Central memory CD4-positive, alpha-beta T cell (primary cell): ENCODE data around the gene RFX4.
"Not testable (repeated sequence)": the region's sequence is repeated elsewhere in the genome, so short reads cannot be mapped to it uniquely, and the experiment has no call there.

ENCODE experiments used
- DNase-seq: peaks from one replicate; pipeline ENCODE4 v3.0.0; 2022

RFX4 gene

DNA sequence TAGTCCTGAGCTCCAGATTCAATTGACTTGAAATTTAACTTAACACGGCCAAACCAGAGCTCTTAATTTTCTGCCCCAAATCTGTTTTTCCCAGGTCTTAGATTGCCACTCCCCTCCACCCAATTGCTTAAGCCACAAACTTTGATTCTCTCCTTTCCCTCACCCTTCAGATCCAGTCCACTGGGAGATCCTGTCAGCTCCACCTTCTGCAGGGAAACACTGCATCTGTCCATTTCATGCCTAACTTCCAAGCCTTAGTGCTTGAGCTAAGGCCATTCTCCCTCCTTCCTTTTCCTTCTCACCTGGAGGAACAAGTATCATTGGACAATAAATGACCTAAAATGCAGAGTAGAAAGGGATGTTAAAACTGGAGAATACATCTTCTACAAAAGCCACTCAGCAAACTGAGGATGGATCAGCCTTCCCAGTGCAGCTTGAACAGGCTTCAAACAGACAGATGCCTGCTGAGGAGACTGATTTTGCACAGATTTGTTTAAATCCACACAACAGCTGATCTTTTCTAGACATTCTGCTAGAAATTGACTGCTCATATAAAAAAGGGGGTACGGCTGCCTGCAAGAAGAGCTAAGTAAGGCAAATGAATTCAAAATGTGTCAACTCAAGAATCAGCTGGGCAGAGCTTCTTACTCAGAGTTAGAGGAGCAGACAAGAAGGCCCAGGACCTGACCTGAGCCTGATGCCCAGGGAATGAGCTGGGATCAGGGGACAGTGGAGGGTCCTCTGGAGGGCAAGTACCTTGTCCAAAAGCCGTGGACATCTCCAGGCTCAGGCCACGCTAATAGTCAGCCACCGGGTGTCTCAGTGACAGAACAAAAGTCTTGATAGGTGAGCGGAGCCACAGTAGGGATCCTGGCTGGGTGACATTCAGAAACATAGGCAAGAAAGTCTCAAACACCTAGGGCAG is 110.4 kb downstream of the RFX4 start:
- DNase-seq = no peak

DNA sequence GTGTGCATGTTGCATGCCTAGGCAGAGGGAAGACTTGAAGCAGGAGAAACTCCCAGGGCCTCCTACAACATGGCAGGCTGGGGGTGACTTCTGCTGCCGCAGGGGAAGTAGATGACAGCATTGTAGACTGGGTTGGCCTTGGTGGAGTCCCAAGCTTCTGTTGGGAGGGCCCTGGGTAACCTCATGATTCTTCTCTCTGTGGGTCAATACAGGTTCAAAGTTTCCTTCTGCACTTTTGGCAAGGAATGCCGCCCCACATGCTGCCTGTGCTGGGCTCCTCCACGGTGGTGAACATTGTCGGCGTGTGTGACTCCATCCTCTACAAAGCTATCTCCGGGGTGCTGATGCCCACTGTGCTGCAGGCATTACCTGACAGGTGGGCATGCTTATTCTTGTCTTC is 113.3 kb downstream of the RFX4 start:
- DNase-seq = no peak

DNA sequence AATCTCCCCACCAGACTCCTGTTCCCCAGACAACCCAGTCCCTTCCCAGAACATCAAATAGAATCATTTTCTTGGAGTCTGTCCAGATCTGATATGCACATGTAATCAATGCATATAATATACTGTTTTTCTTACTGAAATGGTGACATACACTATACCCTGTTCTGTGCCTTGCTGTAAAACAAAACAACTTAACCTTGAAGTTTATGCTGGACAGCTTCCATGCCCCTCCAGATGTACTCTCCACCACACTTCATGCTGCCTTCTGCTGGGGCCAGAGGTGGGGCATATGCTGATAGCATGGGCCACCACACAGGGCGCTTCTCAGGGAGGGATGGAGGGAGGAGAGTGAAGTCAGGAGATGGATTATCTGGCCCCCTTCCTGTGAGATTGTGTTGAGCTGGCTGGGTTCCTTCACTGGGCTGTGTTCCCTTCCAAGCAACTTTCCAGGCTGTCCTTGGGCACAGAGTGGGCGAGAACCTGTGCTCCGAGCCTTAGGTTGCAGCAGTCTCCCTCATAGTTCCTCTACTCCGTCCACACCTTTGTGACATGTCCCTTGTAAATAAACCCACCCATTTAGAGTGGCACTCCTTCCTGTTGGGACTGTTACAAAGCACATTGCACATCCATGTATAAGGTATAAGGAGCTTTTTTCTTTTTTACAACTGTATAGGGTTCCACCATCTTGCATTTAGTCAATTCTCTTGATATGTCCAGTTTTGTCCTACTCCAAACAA is 114.0 kb downstream of the RFX4 start:
- DNase-seq = no peak

DNA sequence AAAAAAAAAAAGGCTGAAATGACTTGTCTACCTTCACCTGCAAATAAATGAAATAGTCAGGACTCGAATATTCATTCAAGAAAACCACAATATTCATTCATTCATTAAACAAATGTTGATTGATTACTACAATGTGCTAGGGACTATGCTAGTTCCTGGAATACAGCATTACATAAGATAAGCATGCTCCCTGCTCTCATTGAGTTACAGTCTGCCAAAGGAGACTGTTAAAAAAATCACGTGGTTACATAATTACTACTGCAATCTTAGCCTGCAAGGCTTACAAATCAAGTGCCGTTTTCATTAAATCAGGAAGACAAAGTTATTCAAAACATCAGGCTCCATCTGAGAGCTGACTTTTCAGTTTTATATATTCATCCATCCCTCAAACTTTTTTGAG is 121.3 kb downstream of the RFX4 start:
- no peak for DNase-seq

DNA sequence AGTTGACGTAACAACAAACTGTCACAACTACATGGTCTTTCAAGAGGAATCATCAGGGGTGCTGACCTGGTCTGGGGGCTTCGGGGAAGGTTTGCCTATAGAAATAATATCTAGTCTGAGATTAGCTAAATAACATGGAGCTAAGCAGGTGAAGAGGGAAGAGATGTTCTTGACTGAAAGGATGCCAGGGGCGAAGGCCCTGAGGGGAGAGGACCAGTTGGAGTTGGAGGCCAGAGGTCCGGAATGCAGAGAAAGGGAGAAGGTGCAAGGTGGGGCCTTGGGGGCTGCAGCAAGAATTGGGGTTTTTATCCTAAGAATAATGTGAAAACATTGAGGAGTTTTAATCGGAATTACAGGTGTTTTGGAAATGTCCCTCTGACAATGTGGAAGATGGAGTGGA is 123.2 kb downstream of the RFX4 start:
- DNase-seq = no peak

DNA sequence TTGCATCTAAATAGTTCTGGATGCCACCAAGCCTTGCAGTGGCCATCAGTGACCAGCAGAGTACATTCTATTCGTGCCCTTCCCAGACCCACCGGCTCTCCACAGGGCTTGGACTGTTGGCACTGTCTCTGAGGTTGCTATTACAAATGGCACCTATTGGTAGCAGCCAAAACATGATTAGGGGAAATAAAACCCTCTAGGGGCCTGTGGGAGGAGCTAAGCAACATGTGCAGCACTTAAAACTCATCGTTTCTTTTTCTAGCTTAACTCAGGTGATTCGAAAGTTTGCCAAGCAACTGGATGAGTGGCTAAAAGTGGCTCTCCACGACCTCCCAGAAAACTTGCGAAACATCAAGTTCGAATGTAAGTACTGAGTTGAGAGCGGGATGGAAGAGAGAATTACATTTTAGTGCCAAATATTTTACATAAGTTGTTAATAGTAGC is 126.3 kb downstream of the RFX4 start:
- no peak for DNase-seq

DNA sequence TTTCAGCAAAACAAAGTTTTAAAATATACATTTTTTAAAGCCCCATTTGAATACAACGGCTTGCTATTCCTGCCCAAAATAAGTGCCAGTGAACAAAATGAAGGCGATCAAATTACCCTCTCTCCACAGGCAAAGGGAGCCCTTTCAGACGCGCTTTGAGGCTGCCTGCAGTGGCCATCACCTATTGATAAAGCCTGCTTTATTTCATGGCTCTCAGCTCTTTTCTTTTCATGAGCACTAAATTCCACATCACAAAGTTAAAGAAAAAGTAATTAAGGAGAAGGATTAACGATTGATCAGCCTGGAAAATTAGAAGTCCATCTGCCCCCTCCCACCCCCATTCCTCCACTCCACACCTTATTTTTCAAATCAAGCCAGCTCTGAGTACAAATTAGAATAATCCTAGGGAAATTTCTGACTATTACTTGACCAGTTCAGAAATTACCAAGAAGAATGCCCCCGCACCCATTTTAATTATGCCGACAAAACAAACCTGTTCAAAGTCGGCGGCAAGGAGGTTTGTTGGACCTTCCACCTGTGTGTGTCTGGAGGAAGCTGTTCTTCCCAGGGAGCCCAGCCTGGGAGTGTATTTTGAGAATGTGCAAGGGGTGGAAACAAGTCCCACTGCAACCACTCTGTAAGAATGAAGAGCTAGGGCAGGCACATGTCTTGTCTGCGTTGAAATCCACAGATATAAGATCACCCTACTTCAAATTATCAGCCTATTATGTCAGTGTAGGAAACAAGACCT is 127.5 kb downstream of the RFX4 start:
- DNase-seq = no peak

DNA sequence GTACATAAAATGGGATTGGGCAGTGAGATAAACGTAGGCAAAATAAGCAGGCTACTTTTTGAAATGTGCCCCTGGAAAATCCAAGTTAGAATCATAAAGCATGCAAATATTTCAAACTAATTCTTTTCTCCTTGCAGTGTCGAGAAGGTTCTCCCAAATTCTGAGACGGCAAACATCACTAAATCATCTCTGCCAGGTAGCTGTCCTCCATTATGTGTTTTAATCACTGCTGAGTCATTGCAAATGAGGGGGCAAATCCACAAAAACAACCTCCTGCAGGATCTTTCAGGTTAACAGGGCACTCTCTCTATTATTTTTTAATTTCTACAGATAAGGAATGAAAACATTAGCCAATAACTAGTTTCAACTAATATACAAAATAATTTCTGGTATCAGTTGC is 128.5 kb downstream of the RFX4 start:
- DNase-seq = no peak

DNA sequence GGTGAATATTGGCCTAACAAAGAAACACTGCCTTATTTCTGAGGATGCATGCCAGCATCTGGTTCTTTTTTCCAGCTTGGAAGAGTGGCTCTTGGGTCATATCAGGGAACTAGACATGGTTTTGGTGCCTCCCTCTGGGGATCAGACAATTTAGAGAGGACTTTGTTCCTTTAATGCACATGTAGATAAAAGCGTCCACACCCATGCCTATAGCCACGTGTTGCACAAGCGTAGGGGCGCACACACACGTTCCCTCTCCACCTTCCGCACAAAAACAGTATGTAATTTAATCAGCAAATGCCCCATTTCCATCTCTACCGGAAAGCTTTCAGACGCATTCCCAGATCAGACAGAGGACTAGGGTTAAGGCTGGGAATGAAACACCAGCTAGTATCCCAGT is 130.0 kb downstream of the RFX4 start:
- no peak for DNase-seq

DNA sequence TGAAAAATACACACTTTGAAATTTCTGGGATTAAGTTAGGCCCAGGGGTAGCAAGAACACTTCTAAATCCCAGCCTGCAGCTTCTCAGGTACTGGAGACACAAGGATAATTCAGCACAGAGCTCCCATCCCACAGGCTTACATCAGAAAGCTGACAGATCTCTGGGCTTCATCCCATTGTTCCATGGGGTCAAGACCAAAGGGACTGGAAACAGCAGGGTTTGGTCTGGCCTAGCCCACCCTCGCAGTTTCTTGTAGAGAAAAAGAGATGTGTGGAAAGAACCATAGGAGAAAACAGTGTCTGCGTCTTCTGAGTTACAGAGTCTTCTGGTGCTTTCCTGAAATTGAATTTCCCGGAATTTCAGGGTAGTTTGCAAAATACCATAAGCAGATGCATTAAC is 132.1 kb downstream of the RFX4 start:
- DNase-seq = no peak

DNA sequence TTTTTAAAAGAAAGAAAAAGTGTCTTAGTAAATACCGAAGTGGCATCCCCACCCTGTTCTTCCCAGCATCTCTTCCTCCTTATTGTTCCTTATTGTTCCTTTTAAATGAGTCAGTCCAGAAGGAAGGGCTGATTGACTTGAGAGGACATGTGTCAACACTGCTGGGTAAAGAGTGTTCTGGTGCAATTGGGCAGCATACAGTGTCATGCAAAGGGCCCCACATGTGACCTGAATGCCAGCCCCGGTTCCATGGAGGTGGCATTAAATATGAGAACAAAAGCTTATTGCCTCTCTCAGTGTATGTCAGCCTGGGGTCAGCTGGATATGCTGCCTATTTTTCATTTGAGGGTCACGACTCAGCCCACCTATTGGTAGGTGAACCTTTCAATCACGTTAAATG is 132.8 kb downstream of the RFX4 start:
- DNase-seq = no peak

DNA sequence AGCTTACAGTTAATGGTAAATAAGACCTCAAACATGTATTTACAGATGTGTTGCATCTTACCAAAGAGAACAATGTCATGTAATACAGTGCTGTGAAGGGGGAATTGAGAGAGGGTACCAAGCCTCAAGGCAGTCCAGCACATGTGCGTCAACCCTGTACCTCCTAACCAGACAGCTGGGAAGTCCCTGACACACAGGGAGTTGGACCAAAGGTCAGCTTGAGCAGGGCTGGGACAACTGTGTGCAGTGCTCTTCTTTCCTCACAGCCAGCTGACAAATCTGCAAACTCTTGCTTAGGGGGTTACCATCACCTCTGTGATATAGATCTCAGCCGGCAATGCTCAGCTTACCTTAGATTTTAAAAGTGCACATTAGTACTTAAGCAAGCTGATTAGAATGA is 134.9 kb downstream of the RFX4 start:
- no peak for DNase-seq

DNA sequence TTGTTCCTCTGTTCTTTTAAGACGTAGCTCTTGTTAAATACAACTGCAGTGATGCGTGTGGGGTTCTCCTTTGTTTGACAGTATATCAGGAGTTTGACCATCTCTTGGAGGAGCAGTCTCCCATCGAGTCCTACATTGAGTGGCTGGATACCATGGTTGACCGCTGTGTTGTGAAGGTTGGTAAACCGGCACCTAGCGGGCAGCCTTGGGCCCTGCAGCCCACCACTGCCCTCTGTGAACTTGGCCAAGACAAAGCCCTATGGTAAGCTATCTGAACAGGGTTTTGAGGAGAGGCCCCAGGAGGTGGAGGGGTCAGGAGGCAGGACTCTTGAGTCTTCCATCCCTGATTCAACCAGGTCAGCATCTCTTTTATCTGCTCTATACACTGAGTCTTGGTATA is 137.1 kb downstream of the RFX4 start:
- no peak for DNase-seq

DNA sequence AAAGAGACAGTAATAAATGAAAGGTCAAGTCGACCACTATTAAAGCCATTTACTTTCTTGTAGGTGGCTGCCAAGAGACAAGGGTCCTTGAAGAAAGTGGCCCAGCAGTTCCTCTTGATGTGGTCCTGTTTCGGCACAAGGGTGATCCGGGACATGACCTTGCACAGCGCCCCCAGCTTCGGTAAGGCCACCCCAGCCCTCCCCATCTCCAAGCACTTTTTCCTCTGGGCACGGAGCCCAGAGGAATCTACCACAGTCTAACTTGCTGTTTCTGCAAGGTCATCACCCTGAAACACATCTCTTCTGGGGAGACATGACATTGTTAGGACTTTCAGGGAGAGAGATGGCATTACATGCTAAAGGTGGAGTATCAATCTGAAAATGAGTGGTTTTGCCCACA is 137.9 kb downstream of the RFX4 start:
- no peak for DNase-seq

DNA sequence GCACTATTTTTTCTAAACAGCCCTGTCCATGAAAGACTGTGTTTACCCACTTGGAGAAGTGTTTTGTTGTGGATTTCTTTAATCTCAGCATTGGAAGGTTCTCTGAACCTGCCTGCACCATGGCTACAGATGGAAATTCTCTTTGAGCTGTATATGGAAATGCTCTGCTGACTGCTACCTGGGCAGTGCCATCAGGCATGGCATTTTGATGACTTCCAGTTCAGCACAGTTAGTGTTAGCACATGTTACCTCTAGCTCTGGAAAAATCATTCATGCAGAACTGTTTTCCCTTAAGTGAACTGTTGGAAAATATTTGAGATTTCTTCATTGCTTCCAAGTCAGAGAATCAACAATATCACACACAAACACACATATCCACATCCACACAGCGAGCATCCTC is 139.1 kb downstream of the RFX4 start:
- DNase-seq = no peak

DNA sequence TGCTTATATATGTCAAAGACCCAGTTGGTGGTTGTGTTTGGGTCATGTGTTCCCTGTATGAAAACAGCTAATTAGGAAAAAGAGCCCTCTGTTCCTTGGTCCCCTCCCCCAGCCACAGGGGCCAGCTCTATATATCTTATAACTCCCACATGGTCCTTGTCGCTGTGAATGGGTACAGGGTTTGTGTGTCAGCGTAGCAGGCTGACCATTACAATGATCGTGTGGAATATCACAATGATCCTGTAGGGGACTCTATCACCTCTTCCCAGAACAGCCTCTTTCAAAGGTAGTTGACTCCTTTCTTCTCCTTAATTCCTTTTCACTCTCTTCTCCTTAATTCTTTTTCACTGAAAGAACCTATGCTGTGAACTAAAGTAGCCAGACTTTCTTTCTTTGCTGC is 140.0 kb downstream of the RFX4 start:
- no peak for DNase-seq

DNA sequence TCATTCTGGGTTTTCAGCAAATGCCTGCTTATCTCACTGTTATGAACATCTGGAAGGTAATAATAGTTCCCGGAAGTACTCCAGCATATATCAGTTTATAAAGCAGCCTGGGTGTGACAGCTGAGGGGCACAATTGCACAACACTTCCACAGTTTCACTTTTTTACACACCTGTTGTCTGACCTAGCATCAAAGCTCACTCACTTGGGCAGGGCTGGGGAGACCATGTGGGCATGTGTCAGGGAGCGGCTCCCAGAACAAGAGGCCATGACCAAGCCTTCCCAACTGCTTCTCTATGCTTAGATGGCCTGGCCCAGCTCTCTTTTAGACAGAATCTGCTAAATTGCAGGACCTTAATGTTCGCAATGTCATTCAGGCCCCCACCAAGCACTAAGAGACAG is 140.6 kb downstream of the RFX4 start:
- no peak for DNase-seq

DNA sequence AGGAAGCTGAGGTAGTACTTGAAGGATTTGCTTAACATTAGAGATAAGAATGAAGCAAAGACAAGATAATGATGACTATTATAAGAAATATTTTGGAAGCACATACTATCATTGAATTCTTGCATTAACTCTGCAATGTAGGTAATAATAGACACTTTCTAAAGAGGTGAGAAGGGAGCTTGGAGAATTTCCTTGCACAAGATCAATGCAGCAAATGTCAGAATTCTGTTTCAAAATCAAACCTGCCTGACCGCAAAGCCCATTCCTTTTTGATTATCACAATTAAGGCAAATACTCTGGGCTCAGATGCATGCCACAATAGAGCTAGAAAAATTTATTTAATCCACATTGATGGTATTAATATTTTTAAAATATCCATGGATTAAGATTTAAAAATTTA is 141.3 kb downstream of the RFX4 start:
- DNase-seq = no peak

DNA sequence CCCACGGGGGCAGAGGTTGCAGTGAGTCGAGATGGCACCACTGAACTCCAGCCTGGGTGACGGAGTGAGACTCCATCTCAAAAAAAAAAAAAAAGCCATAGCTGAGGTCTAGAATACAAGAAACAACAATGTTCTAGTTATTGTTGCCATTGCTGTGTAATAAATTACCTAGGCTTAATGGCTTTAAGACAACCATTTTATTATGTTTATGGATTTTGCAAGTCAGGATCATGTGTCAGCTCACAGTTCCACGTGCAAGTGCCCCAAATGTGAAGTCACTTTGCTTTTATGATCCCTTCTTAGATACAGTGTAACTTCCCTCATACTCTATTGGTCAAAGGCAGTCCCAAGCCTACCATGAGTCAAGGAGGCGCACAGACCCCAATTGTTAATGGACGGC is 142.1 kb downstream of the RFX4 start:
- DNase-seq = no peak

DNA sequence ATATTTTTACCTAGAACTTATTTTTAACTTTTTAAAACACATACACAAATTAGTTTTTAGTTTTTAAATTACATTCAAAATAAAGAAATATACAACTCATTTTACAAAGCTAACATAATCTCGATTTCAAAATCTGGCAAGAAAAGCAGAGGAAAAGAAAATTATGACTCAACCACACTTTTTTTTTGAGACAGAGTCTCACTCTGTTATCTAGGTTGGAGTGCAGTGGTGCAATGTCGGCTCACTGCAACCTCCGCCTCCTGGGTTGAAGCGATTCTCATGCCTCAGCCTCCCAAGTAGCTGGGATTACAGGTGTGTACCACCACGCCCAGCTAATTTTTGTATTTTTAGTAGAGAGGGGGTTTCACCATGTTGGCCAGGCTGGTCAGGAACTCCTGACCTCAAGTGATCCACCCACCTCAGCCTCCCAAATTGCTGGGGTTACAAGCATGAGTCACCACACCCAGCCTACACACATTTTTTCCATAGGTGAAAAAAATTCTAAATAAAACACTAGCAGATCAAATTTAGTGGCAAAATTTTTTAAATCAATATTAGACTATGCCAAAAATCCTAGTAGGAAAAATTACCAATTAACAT is 143.9 kb downstream of the RFX4 start:
- DNase-seq = not testable (repeated sequence)

DNA sequence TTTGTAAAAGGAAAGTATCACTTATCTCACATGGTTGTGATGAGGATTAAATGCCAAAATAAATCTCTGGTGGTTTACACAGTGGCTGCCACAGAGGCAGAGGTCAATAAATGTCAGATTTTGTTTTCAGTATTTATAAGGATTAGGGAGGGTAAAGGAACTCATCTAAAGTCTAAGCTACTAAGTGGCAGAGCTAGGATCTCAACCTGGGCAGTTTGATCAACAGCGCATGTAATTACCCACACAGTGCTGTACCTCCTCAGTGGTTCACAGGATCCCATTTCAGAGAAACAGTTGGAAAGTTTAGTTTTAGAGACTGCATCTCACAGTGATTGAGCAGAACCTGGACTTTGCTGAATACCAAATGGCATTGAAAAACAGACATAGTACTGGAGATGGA is 146.8 kb downstream of the RFX4 start:
- no peak for DNase-seq

DNA sequence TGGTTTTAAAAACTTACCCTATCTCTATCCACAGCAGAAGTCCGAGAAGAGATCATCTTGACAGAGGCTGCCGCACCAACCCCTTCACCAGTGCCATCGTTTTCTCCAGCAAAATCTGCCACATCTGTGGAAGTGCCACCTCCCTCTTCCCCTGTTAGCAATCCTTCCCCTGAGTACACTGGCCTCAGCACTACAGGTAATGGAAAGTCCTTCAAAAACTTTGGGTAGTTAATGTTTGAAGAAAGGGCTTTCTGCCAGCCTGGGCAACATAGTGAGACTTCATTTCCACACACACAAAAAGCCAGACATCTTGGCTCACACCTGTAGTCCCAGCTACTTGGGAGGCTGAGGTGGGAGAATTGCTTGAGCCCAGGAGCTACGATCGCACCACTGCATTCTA is 150.1 kb downstream of the RFX4 start:
- no peak for DNase-seq

DNA sequence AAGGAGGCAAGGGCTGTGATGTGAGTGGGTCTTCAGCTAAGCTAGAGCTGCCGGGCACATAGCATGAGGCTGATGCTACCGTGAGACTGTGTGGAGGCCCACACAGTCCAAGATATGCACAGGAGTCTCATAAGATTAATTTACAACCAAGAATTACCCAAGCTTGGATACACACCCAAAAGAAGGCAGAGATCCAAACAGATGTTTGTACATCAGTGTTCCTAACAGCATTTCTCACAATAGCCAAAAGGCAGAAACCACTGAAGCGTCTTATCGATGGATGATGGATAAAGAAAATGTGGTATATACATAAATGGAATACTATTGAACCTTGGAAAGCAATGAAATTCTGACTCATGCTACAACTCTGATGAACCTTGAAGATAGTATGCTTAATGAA is 150.9 kb downstream of the RFX4 start:
- DNase-seq = no peak
